T-helper 17 cell (primary cell): ENCODE measurements around the gene ARMH3. TPM values are rescaled to one million over a fixed set of nuclear protein-coding genes. Genes with fewer than 3 reads are reported as not detected.
A peak's percentile ranks its signal among the peaks of the same experiment; 100 is the strongest.
"Not testable (repeated sequence)": the region's sequence is repeated elsewhere in the genome, so short reads cannot be mapped to it uniquely, and the experiment has no call there.

Experiments
- ATAC-seq: fragments of 150-1000 bp; cut with Tn5 transposase; 2 replicates; pipeline ENCODE4 v1.10.0; 2021; ENCODE audit warnings: mild to moderate bottlenecking, moderate library complexity
- DNase-seq, 3 donors: peaks; one replicate each; pipeline versions ENCODE4 v3.0.0 to v3.0.0-alpha.2; 2020 to 2021
- H3K9me3 ChIP-seq: one replicate; pipeline ENCODE4 v1.7.0; 2013; ENCODE audit warnings: low read length, mild to moderate bottlenecking; ENCODE audit not compliant: control insufficient read depth, poor library complexity, severe bottlenecking
- H3K27ac Mint-ChIP-seq: one replicate; pipeline ENCODE4 v1.8.0; 2022; ENCODE audit warnings: mild to moderate bottlenecking, moderate library complexity, mixed read lengths
- H3K27me3 Mint-ChIP-seq: one replicate; pipeline ENCODE4 v1.8.0; 2022; ENCODE audit warnings: mixed read lengths
- H3K36me3 Mint-ChIP-seq: one replicate; pipeline ENCODE4 v1.8.0; 2022; ENCODE audit warnings: low read depth, mixed read lengths
- H3K4me1 Mint-ChIP-seq: one replicate; pipeline ENCODE4 v1.8.0; 2022; ENCODE audit warnings: mild to moderate bottlenecking, mixed read lengths
- H3K4me3 Mint-ChIP-seq: one replicate; pipeline ENCODE4 v1.8.0; 2022; ENCODE audit warnings: mild to moderate bottlenecking, moderate library complexity, mixed read lengths
- total RNA-seq, 4 donors: library from RNA in 2 of 4; stranded (reverse) in 2 of 4; gene quantifications; one replicate each; pipeline ENCODE4 v1.2.3 and lab custom pipeline; 2022 to 2026

The ARMH3 gene
- total RNA-seq, 2 donors from 2014 or later: 25.6 to 27.2 TPM

DNA sequence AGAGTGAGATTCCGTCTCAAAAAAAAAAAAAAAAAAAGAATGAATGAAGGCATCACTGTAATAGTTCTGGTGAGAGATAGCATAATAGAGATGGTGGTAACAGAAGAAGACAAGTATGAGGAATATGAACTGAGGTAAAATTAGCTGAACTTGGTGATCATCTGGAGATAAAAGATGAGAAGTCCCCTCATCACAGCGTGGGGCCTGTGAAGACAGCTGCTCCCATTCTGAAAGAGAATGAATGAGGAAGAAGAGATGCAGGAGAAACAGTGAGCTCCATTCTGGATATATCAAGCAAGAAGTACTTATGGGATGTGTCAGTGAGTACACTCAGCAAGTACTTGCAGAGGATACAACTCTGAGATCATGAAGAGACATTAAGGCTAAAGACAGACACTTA, 28.7 kb downstream of the ARMH3 start:
- H3K4me1 Mint-ChIP-seq: no peaks in the 10 kb centered on the region
- no peaks in the 10 kb centered on the region for H3K9me3 ChIP-seq
- no peak overlapping the region for H3K4me3 Mint-ChIP-seq
- H3K27me3 Mint-ChIP-seq: no peaks in the 10 kb centered on the region
- DNase-seq (no peak), ATAC-seq (no peak)
- no peak overlapping the region for H3K27ac Mint-ChIP-seq
- peaks cover 4% of the 10 kb centered on the region for H3K36me3 Mint-ChIP-seq

DNA sequence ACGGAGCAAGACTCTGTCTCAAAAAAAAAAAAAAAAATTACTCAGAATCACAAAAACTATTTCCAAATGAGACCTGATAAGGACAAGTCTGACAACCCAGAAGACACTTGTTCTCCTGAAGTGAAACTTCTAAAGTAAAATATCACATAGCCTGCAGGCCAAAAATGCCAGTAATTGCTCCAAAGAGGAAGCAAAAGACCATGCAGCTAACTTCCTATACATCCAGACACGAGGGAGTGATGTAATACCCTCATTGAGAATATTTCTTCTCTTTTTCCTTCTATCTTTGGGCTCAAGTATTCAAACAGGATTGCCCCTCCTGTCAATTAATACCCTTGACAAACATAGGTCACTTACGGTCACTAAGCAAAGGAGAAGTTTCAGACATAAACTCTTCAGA, 31.2 kb downstream of the ARMH3 start:
- peaks cover 3% of the 10 kb centered on the region for H3K9me3 ChIP-seq
- H3K4me1 Mint-ChIP-seq: peaks cover 2% of the 10 kb centered on the region
- no peak for DNase-seq
- peaks cover 4% of the 10 kb centered on the region for H3K36me3 Mint-ChIP-seq
- no peaks in the 10 kb centered on the region for H3K27me3 Mint-ChIP-seq
- no peak for ATAC-seq
- H3K4me3 Mint-ChIP-seq: no peak overlapping the region
- no peak overlapping the region for H3K27ac Mint-ChIP-seq

DNA sequence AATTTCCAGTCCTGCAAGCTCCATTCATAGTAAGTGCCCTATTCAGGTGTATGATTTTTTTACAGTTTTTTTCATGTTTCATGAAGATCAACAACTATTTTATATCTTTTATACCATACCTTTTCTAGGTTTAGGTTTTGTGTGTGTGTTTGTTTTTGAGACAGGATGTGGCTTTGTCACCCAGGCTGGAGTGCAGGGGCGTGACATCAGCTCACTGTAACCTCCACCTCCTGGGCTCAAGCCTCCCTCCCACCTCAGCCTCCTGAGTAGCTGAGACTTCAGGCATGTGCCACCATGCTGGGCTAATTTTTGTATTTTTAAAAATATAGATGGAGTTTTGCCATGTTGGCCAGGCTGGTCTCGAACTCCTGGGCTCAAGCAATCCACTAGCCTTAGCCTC, 35.0 kb downstream of the ARMH3 start:
- Mint-ChIP-seq H3K36me3 (peaks cover 5% of the 10 kb centered on the region), H3K27me3 (no peaks in the 10 kb centered on the region), H3K27ac (no peak overlapping the region), H3K4me3 (no peak overlapping the region), H3K4me1 (peaks cover 2% of the 10 kb centered on the region)
- DNase-seq: no peak
- ATAC-seq: no peak
- H3K9me3 ChIP-seq: peaks cover 3% of the 10 kb centered on the region

DNA sequence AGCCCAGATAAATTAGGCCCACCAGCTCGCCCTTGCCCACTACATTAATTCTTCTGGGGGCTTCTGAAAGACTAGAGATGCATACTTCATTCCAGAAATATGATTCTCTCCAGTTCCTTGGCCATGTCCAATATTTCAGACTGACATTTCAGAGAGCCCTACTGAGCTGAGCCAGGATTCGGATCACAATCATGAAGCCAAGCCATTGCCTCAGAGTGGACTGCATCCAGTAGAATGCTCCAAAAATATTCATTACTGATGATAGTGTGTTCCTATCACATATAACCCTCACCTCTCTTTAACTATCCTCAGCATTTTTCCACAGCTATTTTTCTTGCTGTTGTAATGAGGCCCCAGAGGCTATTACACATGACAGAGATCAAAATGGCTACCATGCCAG, 38.7 kb downstream of the ARMH3 start:
- ATAC-seq: no peak
- Mint-ChIP-seq H3K36me3 (peaks cover 5% of the 10 kb centered on the region), H3K27ac (peak overlapping the region; percentile 37)

GRCh38 chr10:102016416-102016815, 39.6 kb downstream of the ARMH3 start:
- H3K4me1 Mint-ChIP-seq: peaks cover 3% of the 10 kb centered on the region

More for the DNA sequence above, 38.7 kb downstream of the ARMH3 start:
- DNase-seq: no peak
- peaks cover 5% of the 10 kb centered on the region for H3K4me1 Mint-ChIP-seq
- H3K9me3 ChIP-seq: peaks cover 3% of the 10 kb centered on the region
- H3K4me3 Mint-ChIP-seq: no peak overlapping the region
- no peaks in the 10 kb centered on the region for H3K27me3 Mint-ChIP-seq

DNA sequence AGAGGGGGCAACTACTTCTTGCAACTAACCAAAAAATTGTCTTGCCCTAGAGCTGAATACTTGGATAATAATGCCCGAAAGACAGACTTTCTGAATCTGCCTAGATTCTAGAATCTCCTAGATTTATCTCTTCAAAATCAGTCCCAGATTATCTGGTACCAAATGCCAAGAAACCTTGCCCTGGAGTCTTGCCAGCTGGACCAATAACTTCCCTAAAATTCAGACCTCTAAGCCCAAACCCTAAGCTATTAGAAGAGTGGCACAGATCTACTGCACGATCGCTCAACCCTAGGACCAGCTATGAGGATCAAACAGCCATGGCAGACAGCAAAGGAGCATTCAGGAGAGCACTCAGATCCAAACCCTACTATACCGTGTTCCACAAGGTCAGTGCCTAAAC, 45.0 kb downstream of the ARMH3 start:
- H3K27me3 Mint-ChIP-seq: no peaks in the 10 kb centered on the region
- H3K4me3 Mint-ChIP-seq: no peak overlapping the region

More at GRCh38 chr10:102016416-102016815, 39.6 kb downstream of the ARMH3 start:
- Mint-ChIP-seq H3K27ac (no peak overlapping the region), H3K4me3 (no peak overlapping the region), H3K36me3 (peaks cover 5% of the 10 kb centered on the region), H3K27me3 (no peaks in the 10 kb centered on the region)
- ATAC-seq (no peak), DNase-seq (no peak)
- peaks cover 3% of the 10 kb centered on the region for H3K9me3 ChIP-seq

GRCh38 chr10:102009801-102010425, 46.1 kb downstream of the ARMH3 start:
- H3K4me3 Mint-ChIP-seq: no peak overlapping the region
- no peaks in the 10 kb centered on the region for H3K9me3 ChIP-seq
- DNase-seq (peak in 1 of 3 donors; percentile 8), ATAC-seq (peak; percentile 93)
- H3K4me1 Mint-ChIP-seq: peaks cover 10% of the 10 kb centered on the region
- peaks cover 3% of the 10 kb centered on the region for H3K36me3 Mint-ChIP-seq
- peak overlapping the region; percentile 45 for H3K27ac Mint-ChIP-seq
- no peaks in the 10 kb centered on the region for H3K27me3 Mint-ChIP-seq

More for the DNA sequence above, 45.0 kb downstream of the ARMH3 start:
- H3K36me3 Mint-ChIP-seq: peaks cover 3% of the 10 kb centered on the region
- no peaks in the 10 kb centered on the region for H3K9me3 ChIP-seq
- no peak for DNase-seq
- peak overlapping the region; percentile 45 for H3K27ac Mint-ChIP-seq
- peaks cover 10% of the 10 kb centered on the region for H3K4me1 Mint-ChIP-seq
- no peak for ATAC-seq

GRCh38 chr10:102007796-102008195, 48.2 kb downstream of the ARMH3 start:
- no peaks in the 10 kb centered on the region for H3K9me3 ChIP-seq
- Mint-ChIP-seq H3K27me3 (no peaks in the 10 kb centered on the region), H3K36me3 (peaks cover 3% of the 10 kb centered on the region), H3K4me3 (no peak overlapping the region), H3K4me1 (peaks cover 6% of the 10 kb centered on the region), H3K27ac (no peak overlapping the region)
- DNase-seq (no peak), ATAC-seq (no peak)

GRCh38 chr10:102007031-102007430, 48.9 kb downstream of the ARMH3 start:
- not testable (repeated sequence) for DNase-seq, ATAC-seq, H3K9me3 ChIP-seq, H3K36me3 Mint-ChIP-seq, H3K4me3 Mint-ChIP-seq, H3K4me1 Mint-ChIP-seq, H3K27me3 Mint-ChIP-seq
- H3K27ac Mint-ChIP-seq: peak overlapping the region; percentile 16

DNA sequence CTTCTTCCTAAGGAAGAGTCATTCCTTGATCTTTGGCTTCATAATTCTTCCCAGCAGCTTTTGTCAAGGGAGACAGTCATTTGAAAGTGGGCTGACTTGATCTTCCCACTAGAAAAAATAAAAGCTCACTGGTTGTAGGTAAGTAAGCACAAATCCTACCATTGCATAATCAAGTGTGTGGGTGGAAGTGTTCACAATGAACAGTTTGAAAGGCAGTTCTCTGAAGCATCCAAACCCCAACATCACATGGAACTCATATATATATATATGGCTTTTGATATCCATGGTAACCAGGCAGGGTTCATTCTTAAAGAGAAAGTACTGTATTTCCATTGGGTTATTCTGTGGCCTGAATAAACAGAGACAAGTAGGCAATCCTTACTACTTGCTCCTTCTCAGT, 51.6 kb downstream of the ARMH3 start:
- no peaks in the 10 kb centered on the region for H3K9me3 ChIP-seq
- peaks cover 8% of the 10 kb centered on the region for H3K36me3 Mint-ChIP-seq
- H3K27ac Mint-ChIP-seq: no peak overlapping the region
- H3K27me3 Mint-ChIP-seq: no peaks in the 10 kb centered on the region
- DNase-seq: no peak
- H3K4me3 Mint-ChIP-seq: no peak overlapping the region
- ATAC-seq: no peak
- peaks cover 14% of the 10 kb centered on the region for H3K4me1 Mint-ChIP-seq

DNA sequence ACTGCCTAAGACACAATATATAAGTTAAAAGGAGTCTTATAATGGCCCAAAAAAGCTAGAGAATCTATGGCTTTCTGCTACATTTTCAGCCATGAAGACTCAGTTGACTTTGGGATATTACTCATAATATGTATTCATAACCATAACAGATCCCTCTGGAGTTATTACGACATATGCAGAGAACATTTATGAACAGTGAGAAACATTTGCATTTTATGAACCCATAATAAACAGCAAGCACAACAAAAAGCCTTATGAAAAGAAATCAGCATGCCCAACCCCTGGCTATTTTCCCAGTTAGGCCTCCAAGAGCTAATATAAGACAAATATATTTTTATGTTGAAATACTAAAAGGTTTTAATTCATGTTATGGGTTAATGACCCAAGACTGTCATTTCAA, 52.4 kb downstream of the ARMH3 start:
- Mint-ChIP-seq H3K27me3 (no peaks in the 10 kb centered on the region), H3K4me1 (peaks cover 15% of the 10 kb centered on the region), H3K27ac (no peak overlapping the region), H3K4me3 (no peak overlapping the region), H3K36me3 (peaks cover 8% of the 10 kb centered on the region)
- ATAC-seq (no peak), DNase-seq (no peak)
- no peaks in the 10 kb centered on the region for H3K9me3 ChIP-seq

- Mint-ChIP-seq H3K4me1 (peaks cover 15% of the 10 kb centered on the region), H3K27ac (peak overlapping the region; percentile 83), H3K27me3 (no peaks in the 10 kb centered on the region), H3K36me3 (peaks cover 5% of the 10 kb centered on the region), H3K4me3 (no peak overlapping the region)
- H3K9me3 ChIP-seq: no peaks in the 10 kb centered on the region
- DNase-seq: no peak
- peak; percentile 76 for ATAC-seq
Measured at GRCh38 chr10:102001435-102002068, 54.4 kb downstream of the ARMH3 start.

DNA sequence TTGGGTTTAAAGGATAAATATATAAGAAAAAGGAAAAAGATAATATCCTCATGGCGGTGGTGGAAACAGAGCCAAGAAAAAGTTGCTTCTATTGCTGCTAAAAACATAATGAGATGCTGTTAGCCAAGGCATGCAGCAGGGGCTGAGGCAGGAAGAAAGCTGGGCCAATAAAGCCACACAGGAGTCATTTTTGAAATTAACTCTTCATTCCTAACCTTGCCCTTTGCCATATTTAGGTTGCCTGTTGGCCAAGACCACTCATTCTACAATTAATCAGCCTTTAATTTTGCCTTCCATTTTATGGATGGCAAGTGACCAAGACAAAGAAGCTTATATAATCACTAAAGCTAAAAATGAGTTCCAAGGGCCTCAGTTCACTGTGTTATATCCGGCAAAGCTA, 58.2 kb downstream of the ARMH3 start:
- ATAC-seq (no peak), DNase-seq (no peak)
- no peaks in the 10 kb centered on the region for H3K9me3 ChIP-seq
- no peak overlapping the region for H3K4me3 Mint-ChIP-seq
- no peaks in the 10 kb centered on the region for H3K27me3 Mint-ChIP-seq
- H3K36me3 Mint-ChIP-seq: peaks cover 5% of the 10 kb centered on the region
- peak overlapping the region; percentile 45 for H3K27ac Mint-ChIP-seq
- H3K4me1 Mint-ChIP-seq: peaks cover 15% of the 10 kb centered on the region
